NB4 (cell line): ENCODE data around the gene PTPRD.

Experiments used
- CTCF ChIP-seq: IDR thresholded peaks from one replicate; pipeline ENCODE4 v1.5.1; 2012; ENCODE audit warnings: low read depth, low read length
- MAX ChIP-seq: IDR thresholded peaks from 2 replicates; pipeline ENCODE4 v1.6.1; 2011; ENCODE audit warnings: low read depth, low read length
- MYC ChIP-seq: IDR thresholded peaks from 2 replicates; pipeline ENCODE4 v1.6.1; 2011; ENCODE audit warnings: low read depth, low read length
- POLR2A ChIP-seq: IDR thresholded peaks from 2 replicates; pipeline ENCODE4 v1.6.1; 2011; ENCODE audit warnings: mild to moderate bottlenecking; ENCODE audit not compliant: insufficient read length; ENCODE audit errors: extremely low read depth

GRCh38 chr9:8816361-8816760 lies 1796.4 kb downstream of the PTPRD start:
- TF ChIP-seq MYC (no peak), CTCF (no peak), POLR2A (no peak), MAX (no peak)
